SK-MEL-5 (cell line): ENCODE data around the gene DAPK1. TPM values are rescaled to one million over a fixed set of nuclear protein-coding genes. Genes with fewer than 3 reads are reported as not detected.

Experiments used
- DNase-seq: peaks from one replicate; pipeline ENCODE4 v3.0.0-alpha.2; 2016; ENCODE audit warnings: low read depth, low spot score
- in situ Hi-C: cut with HindIII; loops from 2 replicates; pipeline ENCODE4 v1.10.0; 2016; ENCODE audit warnings: low sequenced_read_pairs, high pct_unique_total_duplicates, low pct_unique_long_range_greater_than_20kb
- total RNA-seq: library from RNA; depleted of rRNA; stranded (reverse); fragments of >200 nt; shearing (Covaris generic); gene quantifications from 2 replicates; pipeline ENCODE4 v1.2.3, GENCODE V29; 2014

The DAPK1 gene
- total RNA-seq, 1 experiment from 2014 or later = 38.1 TPM

- DNase-seq = no peak
- in situ Hi-C loops = no loop called here
Observed at GRCh38 chr9:87673446-87674120, 175.9 kb downstream of the DAPK1 start.

- in situ Hi-C loops = no loop called here
- DNase-seq = no peak
Observed at GRCh38 chr9:87674565-87675299, 177.1 kb downstream of the DAPK1 start.

DNA sequence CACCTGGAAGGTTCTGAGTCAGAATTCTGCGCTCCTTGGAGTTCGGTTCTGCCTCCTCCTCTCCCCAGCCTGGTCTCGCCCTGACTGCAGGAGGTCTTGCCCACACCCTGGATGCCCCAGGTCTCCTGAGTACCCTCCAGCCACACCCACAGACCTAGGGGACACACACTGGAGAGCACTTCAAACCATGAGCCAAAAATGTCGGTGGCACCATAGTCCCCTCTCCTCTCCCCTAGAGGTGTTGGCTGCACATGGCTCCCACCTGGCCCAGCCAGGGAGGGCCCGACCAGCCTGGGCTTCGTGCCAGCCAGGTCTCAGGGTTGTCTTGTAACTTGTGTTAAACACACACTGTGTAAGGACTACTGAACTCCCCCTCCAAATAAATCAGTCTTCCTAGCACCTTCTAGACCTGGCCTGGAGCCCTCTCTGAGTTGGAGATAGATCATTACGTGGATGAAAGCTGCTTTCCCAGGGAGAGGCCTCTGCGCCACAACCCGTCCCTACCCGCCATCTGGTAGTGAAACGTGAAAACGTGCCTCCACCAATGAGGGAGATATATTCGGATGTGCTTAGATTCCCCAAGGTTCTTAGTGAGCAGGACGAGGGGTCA, 178.3 kb downstream of the DAPK1 start:
- no peak for DNase-seq
- in situ Hi-C loops = no loop called here

DNA sequence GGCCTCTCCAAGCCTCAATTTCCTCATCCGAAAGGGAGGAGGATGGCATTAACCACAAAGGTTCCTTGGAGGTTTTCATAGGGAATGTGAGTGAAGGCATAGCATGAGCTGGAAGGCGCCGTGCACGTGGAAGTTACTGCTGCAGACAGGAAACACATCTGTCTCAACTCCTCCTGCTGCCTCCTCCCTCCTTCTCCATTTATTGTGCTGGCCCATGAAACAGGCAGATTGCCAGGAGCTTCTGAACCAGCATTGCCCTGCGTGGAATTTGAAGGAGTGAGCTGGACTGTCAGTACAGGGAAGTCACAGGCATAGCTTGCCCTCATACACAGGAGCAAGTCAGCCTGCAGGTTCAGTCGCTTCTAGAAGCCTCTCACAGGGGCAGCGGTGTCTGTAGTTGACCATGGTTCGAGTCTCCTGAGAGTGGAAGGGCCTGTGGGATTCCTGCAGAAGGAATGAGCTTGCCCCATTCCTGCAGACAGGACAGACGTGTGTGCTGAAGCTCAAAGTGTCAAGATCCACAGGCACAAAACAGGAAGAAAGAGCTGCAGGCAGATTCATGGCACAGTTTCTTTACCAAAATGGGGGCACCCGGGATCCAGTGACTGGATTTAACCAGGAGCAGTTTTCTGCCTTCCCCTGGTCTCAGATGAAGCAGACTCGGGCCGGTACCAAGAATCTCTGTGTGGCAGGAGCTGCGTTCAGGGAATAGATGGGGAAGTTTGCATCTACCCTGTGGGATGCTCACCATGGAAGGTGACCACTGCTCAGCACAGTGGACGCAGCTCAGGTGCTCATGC, 179.5 kb downstream of the DAPK1 start:
- in situ Hi-C loops = no loop called here

DNA sequence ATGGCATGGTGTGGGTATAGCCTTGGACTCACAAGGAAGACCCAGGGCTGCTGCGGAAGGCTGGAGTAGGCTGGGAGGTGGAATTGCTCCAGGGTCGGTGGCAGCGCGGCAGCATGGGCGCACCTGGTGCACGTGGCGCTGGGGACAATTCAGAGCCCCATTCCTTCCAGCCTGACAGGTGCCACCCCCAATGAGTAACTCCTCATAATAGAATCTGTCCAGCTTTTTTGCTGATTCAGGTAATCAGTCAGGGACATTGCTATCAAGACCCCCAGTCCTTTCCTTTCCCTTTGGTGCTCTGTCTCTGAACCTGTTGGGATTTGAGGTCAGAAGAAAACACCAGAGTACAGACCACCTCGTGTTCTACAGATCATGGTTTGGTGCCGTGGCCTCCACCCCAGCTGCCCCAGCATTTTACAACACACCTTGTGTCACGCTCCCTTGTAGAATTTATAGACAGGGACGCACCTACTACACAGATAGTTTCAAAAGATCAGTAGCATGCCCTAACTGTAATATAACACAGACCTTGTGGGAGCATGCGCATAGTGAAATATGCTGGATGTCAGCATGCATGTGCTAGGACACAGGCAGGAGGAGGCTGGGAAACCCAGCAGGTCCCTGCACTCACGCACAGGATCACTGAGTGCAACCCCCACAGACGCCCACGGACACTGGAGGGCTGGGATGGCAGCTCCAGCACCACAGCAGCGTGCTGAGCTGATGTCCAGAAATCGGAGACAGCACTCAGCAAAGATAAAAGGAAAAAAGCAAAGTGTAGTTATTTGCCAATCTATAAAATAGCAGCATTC, 180.3 kb downstream of the DAPK1 start:
- in situ Hi-C loops = no loop called here
- no peak for DNase-seq

More for the DNA sequence above, 179.5 kb downstream of the DAPK1 start:
- no peak for DNase-seq

- in situ Hi-C loops = no loop called here
- peak; percentile 81 for DNase-seq
Observed at GRCh38 chr9:87678650-87679355, 181.1 kb downstream of the DAPK1 start.

- DNase-seq = no peak
- in situ Hi-C loops = no loop called here
Observed at GRCh38 chr9:87681271-87682061, 183.8 kb downstream of the DAPK1 start.

DNA sequence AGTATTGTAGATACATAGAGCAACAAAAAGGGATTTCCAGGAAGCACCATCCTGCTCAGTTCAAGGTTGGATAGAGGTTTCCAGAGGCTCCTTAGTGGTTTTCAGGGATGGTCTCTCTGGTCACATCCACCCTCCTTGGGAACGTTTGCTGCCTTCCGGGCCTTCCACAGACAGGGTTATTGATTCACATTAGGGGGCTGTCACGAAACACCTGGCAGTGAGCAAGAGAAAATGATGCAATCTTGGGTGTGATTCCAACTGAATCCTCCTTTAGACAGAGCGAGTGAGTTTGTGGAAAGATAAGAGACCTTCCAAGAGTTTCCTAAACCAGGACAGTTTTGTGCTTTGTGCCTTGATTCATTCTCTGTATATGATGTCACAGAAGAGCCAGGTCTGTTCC, 184.4 kb downstream of the DAPK1 start:
- in situ Hi-C loops = no loop called here
- no peak for DNase-seq

DNA sequence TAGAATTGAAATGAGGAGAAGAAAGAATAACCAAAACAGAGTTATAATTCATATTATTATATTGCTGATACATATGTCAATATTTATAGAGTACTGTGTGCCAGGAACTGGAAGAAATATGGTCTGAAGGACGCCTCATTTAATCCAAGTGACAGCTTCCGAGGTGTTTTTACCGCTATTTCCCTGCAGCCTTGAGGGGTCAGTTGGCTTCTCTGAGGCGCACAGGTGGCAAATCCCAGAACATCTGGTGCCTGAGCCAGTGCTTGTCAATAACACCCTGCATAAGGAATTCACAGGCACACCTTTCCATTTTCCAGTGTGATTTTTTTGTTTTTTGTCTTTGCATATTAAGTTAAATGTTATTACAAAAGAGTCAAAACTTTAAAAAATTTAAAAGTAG, 185.0 kb downstream of the DAPK1 start:
- in situ Hi-C loops = no loop called here
- no peak for DNase-seq

- in situ Hi-C loops = no loop called here
- DNase-seq = no peak
Observed at GRCh38 chr9:87683751-87684626, 186.3 kb downstream of the DAPK1 start.

DNA sequence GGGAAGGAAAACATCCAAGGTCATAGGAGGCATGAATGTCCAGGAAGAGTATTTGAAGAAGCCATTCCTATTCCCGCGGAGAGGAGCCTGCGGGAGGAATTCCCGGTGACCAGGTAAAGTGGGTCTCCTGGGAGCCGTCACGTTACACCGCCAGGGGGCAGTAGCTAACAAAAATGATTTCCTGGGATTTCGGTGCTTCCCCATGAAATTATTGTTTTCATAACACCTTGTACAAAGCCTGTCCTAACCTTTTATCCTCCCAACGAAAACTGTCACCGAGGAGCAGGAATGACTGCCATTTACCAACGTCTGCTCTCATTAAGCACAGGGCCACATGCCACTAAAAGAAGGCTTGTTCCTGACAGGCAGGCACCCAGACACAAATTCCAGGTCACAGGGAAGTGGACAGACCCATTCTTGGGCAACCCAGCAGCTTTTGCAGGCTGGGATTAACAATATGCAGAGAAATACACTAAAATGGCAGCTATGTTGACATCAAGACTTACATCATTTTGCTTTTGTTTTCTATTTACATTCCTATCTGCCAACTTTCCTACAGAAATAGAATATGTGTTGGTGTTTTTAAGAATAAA, 187.1 kb downstream of the DAPK1 start:
- peak; percentile 54 for DNase-seq
- in situ Hi-C loops = no loop called here

- DNase-seq = no peak
- in situ Hi-C loops = no loop called here
Observed at GRCh38 chr9:87685441-87685840, 187.8 kb downstream of the DAPK1 start.

DNA sequence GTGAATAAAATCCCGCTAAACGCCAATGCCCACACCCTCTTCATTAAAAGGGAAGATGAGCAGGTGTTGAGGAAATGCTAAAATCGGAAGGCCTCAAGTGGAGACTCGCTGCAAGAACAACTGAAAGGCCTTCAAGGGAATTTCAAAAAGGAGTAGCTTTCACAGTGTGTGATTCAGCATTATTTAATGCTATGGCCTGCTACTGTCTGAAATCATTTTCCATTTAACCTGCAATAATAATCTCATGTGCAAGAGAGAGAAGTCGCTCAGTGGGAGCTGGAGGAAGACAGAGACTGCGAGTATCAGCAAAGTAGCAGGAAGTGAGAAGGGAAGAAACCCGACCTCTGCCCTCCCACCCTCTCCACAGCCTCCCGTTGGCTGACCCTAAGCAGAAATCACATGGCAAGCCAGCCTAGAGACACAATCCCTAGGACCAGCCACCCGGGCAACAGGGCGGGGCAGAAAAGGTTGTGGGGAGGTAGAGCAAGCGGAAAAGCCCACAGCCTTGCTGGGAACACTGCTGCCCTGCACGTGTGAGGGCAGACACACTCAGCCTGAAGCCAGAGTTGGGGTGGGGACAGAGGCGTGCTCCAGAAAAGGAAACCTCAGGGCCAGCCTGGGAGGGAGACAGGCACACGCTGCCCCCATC, 188.3 kb downstream of the DAPK1 start:
- in situ Hi-C loops = no loop called here
- no peak for DNase-seq

DNA sequence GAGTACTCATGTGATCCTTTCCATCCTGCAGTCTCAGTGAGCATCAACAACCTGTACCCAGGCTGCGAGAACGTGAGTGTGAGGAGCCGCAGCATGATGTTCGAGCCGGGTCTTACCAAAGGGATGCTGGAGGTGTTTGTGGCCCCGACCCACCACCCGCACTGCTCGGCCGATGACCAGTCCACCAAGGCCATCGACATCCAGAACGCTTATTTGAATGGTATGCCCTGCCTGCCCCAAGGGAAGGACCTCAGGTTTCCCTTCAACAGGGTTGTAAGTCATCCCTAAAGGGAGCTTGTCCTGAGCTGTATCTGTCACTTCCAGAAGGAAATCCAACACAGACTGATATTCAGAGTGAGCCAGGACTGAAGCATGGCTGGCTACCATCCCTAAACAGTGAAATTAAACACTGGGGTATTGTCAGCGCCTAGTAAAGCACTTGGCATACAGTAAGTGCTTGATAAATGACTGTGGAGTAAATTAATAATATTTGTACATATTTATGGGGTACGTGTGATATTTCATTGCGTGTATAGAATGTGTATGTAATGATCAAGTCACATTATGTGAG, 188.9 kb downstream of the DAPK1 start:
- DNase-seq = no peak
- in situ Hi-C loops = no loop called here
